Left colon (tissue), 2 donors: ENCODE measurements around the gene RPL7A. TPM values are rescaled to one million over a fixed set of nuclear protein-coding genes. Genes with fewer than 3 reads are reported as not detected.
"Not testable (repeated sequence)": the region's sequence is repeated elsewhere in the genome, so short reads cannot be mapped to it uniquely, and the experiment has no call there.

Experiments used
- ATAC-seq: fragments of 200-7000 bp; cut with Tn5 transposase; one replicate; pipeline ENCODE4 v1.9.1; 2020; ENCODE audit warnings: mild to moderate bottlenecking, moderate library complexity
- DNase-seq, 2 donors: peaks; one replicate each; pipeline ENCODE4 v3.0.0-alpha.2; 2020
- intact Hi-C, 2 donors: fragments of 100-400 bp; cut with DNase I in 1 of 2; cut with micrococcal nuclease in 1 of 2; formaldehyde crosslinking; loops; one replicate each; pipeline versions ENCODE4 v1.11.2 to v1.14.0; 2022; cut with DNase I, micrococcal nuclease
- total RNA-seq, 2 donors: library from RNA; stranded (reverse); fragmentation: NEBNext Ultra II Directional; extraction: Animal tissue kit (Norgen Biotek cat#: 25700); gene quantifications; one replicate each; pipeline ENCODE4 v1.2.1, GENCODE V29; 2021
- donor health status: DM: no; HTN: no; CAD: no.
- donor health status: DM: yes; HTN: yes; CAD: no.

Gene RPL7A
- total RNA-seq, 2 donors from 2014 or later: 1,331 to 1,405 TPM

- intact Hi-C loops: no loop called here
- peak in 1 of 2 donors; percentile 14 for DNase-seq
- peak; percentile 37 for ATAC-seq
Measured at GRCh38 chr9:133323991-133324703, 23.9 kb upstream of the RPL7A start.

GRCh38 chr9:133327021-133327420 lies 21.0 kb upstream of the RPL7A start:
- ATAC-seq, intact Hi-C loops: not testable (repeated sequence)
- DNase-seq: peak in 1 of 2 donors; percentile 16

- intact Hi-C loops: no loop called here
- DNase-seq (peak in 1 of 2 donors; percentile 9), ATAC-seq (peak; percentile 6)
Measured at GRCh38 chr9:133327834-133328484, 20.1 kb upstream of the RPL7A start.

- peak; percentile 46 to 59 for DNase-seq
- intact Hi-C loops: loop anchor here in 1 of 2 donors (10.0 kb wide), 1 partner anchor 145 kb away; no protein-coding TSS in a partner anchor
- not testable (repeated sequence) for ATAC-seq
Measured at GRCh38 chr9:133329306-133330156, 18.5 kb upstream of the RPL7A start.

GRCh38 chr9:133331221-133331620 lies 16.8 kb upstream of the RPL7A start:
- peak in 1 of 2 donors; percentile 20 for DNase-seq
- ATAC-seq: no peak
- intact Hi-C loops: loop anchor here in 1 of 2 donors (10.0 kb wide), 1 partner anchor 146 kb away; no protein-coding TSS in a partner anchor

- DNase-seq (peak in 1 of 2 donors; percentile 18), ATAC-seq (no peak)
- intact Hi-C loops: loop anchor here in 1 of 2 donors (10.0 kb wide), 1 partner anchor 147 kb away; no protein-coding TSS in a partner anchor
Measured at GRCh38 chr9:133331641-133332380, 16.2 kb upstream of the RPL7A start.

- intact Hi-C loops: loop anchor here in 1 of 2 donors (10.0 kb wide), 1 partner anchor 148 kb away; no protein-coding TSS in a partner anchor
- ATAC-seq: no peak
- no peak for DNase-seq
Measured at GRCh38 chr9:133332381-133332730, 15.7 kb upstream of the RPL7A start.

- ATAC-seq (no peak), DNase-seq (peak in 1 of 2 donors; percentile 23)
- intact Hi-C loops: loop anchor here in 1 of 2 donors (10.0 kb wide), 1 partner anchor 148 kb away; no protein-coding TSS in a partner anchor
Measured at GRCh38 chr9:133333011-133333410, 15.0 kb upstream of the RPL7A start.

- no peak for ATAC-seq
- peak in 1 of 2 donors; percentile 24 for DNase-seq
- intact Hi-C loops: loop anchor here in 1 of 2 donors (10.0 kb wide), 1 partner anchor 149 kb away; no protein-coding TSS in a partner anchor
Measured at GRCh38 chr9:133333566-133333965, 14.5 kb upstream of the RPL7A start.

GRCh38 chr9:133334161-133334560 lies 13.9 kb upstream of the RPL7A start:
- intact Hi-C loops: loop anchor here in 1 of 2 donors (10.0 kb wide), 1 partner anchor 149 kb away; no protein-coding TSS in a partner anchor
- peak; percentile 80 for ATAC-seq
- peak; percentile 85 to 87 for DNase-seq

- intact Hi-C loops: loop anchor here in 1 of 2 donors (10.0 kb wide), 1 partner anchor 150 kb away; no protein-coding TSS in a partner anchor
- not testable (repeated sequence) for ATAC-seq
- DNase-seq: peak in 1 of 2 donors; percentile 19
Measured at GRCh38 chr9:133334888-133335287, 13.1 kb upstream of the RPL7A start.

GRCh38 chr9:133335924-133336811 lies 11.8 kb upstream of the RPL7A start, which contains the start of gene SURF6:
Gene SURF6 (minus strand): TSS chr9:133336188. CDS start chr9:133336132, 56 bp downstream.
- ATAC-seq (peak; percentile 81), DNase-seq (peak; percentile 91 to 94)
- intact Hi-C loops: loop anchor here in 1 of 2 donors (10.0 kb wide), 1 partner anchor 151 kb away; no protein-coding TSS in a partner anchor

- intact Hi-C loops: loop anchor here in 1 of 2 donors (10.0 kb wide), 1 partner anchor 155 kb away; no protein-coding TSS in a partner anchor
- DNase-seq: no peak
- no peak for ATAC-seq
Measured at GRCh38 chr9:133339641-133340040, 8.4 kb upstream of the RPL7A start.

GRCh38 chr9:133340256-133340655 lies 7.8 kb upstream of the RPL7A start:
- no peak for ATAC-seq
- intact Hi-C loops: no loop called here
- no peak for DNase-seq

GRCh38 chr9:133340916-133341315 lies 7.1 kb upstream of the RPL7A start:
- intact Hi-C loops: no loop called here
- no peak for ATAC-seq
- no peak for DNase-seq

GRCh38 chr9:133341369-133342068 lies 6.5 kb upstream of the RPL7A start:
- ATAC-seq (peak; percentile 27), DNase-seq (peak; percentile 46 to 63)
- intact Hi-C loops: no loop called here
